H1 (cell line): ENCODE measurements around the gene NKAPD1. TPM values are rescaled to one million over a fixed set of nuclear protein-coding genes. Genes with fewer than 3 reads are reported as not detected.

Experiments
- CTCF ChIA-PET: fragments of 300-600 bp; sonication (Branson Sonifier 250); formaldehyde crosslinking; loops from one replicate; lab custom pipeline; 2021; ENCODE audit not compliant: partially characterized antibody; lab: Charles Lee
- POLR2A ChIA-PET: fragments of 300-600 bp; sonication (Branson Sonifier 250); formaldehyde crosslinking; loops from one replicate; lab custom pipeline; 2021; ENCODE audit warnings: inconsistent platforms; ENCODE audit not compliant: partially characterized antibody; lab: Charles Lee
- DNase-seq, 2 experiments: peaks; one replicate each; pipeline versions ENCODE4 v3.0.0 to v3.0.0-alpha.2; 2010 to 2022; ENCODE audit warnings: low spot score in 2 of 2, low read depth in 1 of 2, mixed read lengths in 1 of 2
- FAIRE-seq: peaks from 2 replicates; lab custom pipeline; 2011; peaks lifted over from hg19 to GRCh38; lab: Jason Lieb, UNC
- H2AFZ ChIP-seq: 2 replicates; pipeline ENCODE4 v1.8.1; 2012; ENCODE audit warnings: low read length, inconsistent platforms
- H2AK5ac ChIP-seq: 2 replicates; pipeline ENCODE4 v1.6.1; 2013; ENCODE audit warnings: low read depth, low read length
- H2BK120ac ChIP-seq: replicated peaks from 2 replicates; pipeline ENCODE3; 2013; ENCODE audit warnings: low read depth, low read length, inconsistent platforms
- H2BK12ac ChIP-seq: 2 replicates; pipeline ENCODE4 v1.6.1; 2013; ENCODE audit warnings: low read depth, low read length
- H2BK15ac ChIP-seq: 2 replicates; pipeline ENCODE4 v1.6.1; 2013; ENCODE audit warnings: low read length
- H2BK20ac ChIP-seq: 2 replicates; pipeline ENCODE4 v1.6.1; 2013; ENCODE audit warnings: low read length
- H2BK5ac ChIP-seq: 2 replicates; pipeline ENCODE4 v1.6.1; 2013; ENCODE audit warnings: low read depth, low read length
- H3K14ac ChIP-seq: 2 replicates; pipeline ENCODE4 v1.6.1; 2013; ENCODE audit warnings: inconsistent platforms; ENCODE audit not compliant: insufficient read length
- H3K18ac ChIP-seq: 2 replicates; pipeline ENCODE4 v1.6.1; 2013; ENCODE audit warnings: low read length; ENCODE audit errors: extremely low read depth
- H3K23ac ChIP-seq: 2 replicates; pipeline ENCODE4 v1.6.1; 2013; ENCODE audit warnings: inconsistent platforms; ENCODE audit not compliant: insufficient read length
- H3K23me2 ChIP-seq: 2 replicates; pipeline ENCODE4 v1.6.1; 2013; ENCODE audit warnings: low read depth, low read length
- H3K27ac ChIP-seq: 2 replicates; pipeline ENCODE4 v1.6.1; 2011; ENCODE audit warnings: low read depth, low read length, inconsistent platforms
- H3K27me3 ChIP-seq, 4 experiments: replicated peaks in 1 of 4; 1 replicate in 1 of 4; 2 replicates in 3 of 4; pipeline versions ENCODE4 v1.6.1 to v1.8.1; 2011 to 2013; ENCODE audit warnings: low read length in 3 of 4, mild to moderate bottlenecking in 3 of 4, inconsistent platforms in 2 of 4, mixed read lengths in 2 of 4, moderate library complexity in 1 of 4; ENCODE audit not compliant: control insufficient read depth in 3 of 4, insufficient read depth in 3 of 4; ENCODE audit errors: extremely low read depth in 1 of 4
- H3K36me3 ChIP-seq, 4 experiments: 2 replicates each; pipeline versions ENCODE4 v1.6.1 to v1.8.1; 2011 to 2013; ENCODE audit warnings: mild to moderate bottlenecking in 4 of 4, low read length in 3 of 4, moderate library complexity in 2 of 4, control low read depth in 1 of 4, inconsistent platforms in 1 of 4; ENCODE audit not compliant: insufficient read depth in 4 of 4, control insufficient read depth in 2 of 4
- H3K4ac ChIP-seq: replicated peaks from 2 replicates; pipeline ENCODE3; 2013; ENCODE audit warnings: low read length, low read depth, mixed read lengths, inconsistent platforms; ENCODE audit not compliant: insufficient read length
- H3K4me1 ChIP-seq, 4 experiments: replicated peaks in 1 of 4; 1 replicate in 1 of 4; 2 replicates in 3 of 4; pipeline versions ENCODE4 v1.6.1 to v1.8.1; 2011 to 2013; ENCODE audit warnings: low read length in 3 of 4, inconsistent platforms in 2 of 4, mixed read lengths in 1 of 4; ENCODE audit not compliant: insufficient read depth in 4 of 4, control insufficient read depth in 3 of 4
- H3K4me2 ChIP-seq, 2 experiments: 2 replicates each; pipeline versions ENCODE4 v1.6.1 to v1.8.1; 2011 to 2013; ENCODE audit warnings: low read depth in 2 of 2, low read length in 2 of 2, control low read depth in 1 of 2, inconsistent platforms in 1 of 2, mild to moderate bottlenecking in 1 of 2; ENCODE audit not compliant: insufficient read depth in 1 of 2
- H3K4me3 ChIP-seq, 4 experiments: fragments of 200-600, 300-600 bp in 1 of 4; sonication (generic), shearing (Covaris generic), sonication (Bioruptor Twin) in 1 of 4; 2 replicates each; pipeline versions ENCODE4 v1.5.1 to v1.8.1; 2011 to 2016; ENCODE audit warnings: low read length in 4 of 4, low read depth in 3 of 4, control low read depth in 2 of 4, inconsistent platforms in 2 of 4, mild to moderate bottlenecking in 2 of 4, mixed read lengths in 1 of 4, moderate library complexity in 1 of 4; ENCODE audit not compliant: insufficient read depth in 2 of 4; ENCODE audit errors: extremely low read depth in 1 of 4
- H3K56ac ChIP-seq: replicated peaks from 2 replicates; pipeline ENCODE3; 2013; ENCODE audit warnings: low read depth, mild to moderate bottlenecking, mixed read lengths, low read length, inconsistent platforms; ENCODE audit not compliant: insufficient read length
- H3K79me1 ChIP-seq: 2 replicates; pipeline ENCODE4 v1.6.1; 2013; ENCODE audit warnings: low read depth, low read length, control low read depth
- H3K79me2 ChIP-seq, 2 experiments: 2 replicates each; pipeline versions ENCODE4 v1.6.1 to v1.8.1; 2012 to 2013; ENCODE audit warnings: low read length in 2 of 2, mild to moderate bottlenecking in 2 of 2, inconsistent platforms in 1 of 2; ENCODE audit not compliant: insufficient read depth in 2 of 2, control insufficient read depth in 1 of 2
- H3K9ac ChIP-seq, 4 experiments: replicated peaks in 1 of 4; 1 replicate in 1 of 4; 2 replicates in 3 of 4; pipeline versions ENCODE4 v1.6.1 to v1.8.1; 2011 to 2013; ENCODE audit warnings: low read depth in 3 of 4, low read length in 3 of 4, control low read depth in 2 of 4, mild to moderate bottlenecking in 2 of 4, moderate library complexity in 2 of 4, inconsistent platforms in 1 of 4; ENCODE audit errors: extremely low read depth in 1 of 4
- H3K9me3 ChIP-seq, 2 experiments: 2 replicates each; pipeline versions ENCODE4 v1.6.1 to v1.8.1; 2012 to 2013; ENCODE audit warnings: mild to moderate bottlenecking in 2 of 2, moderate library complexity in 2 of 2, control low read depth in 1 of 2, inconsistent platforms in 1 of 2, low read depth in 1 of 2, low read length in 1 of 2, mixed read lengths in 1 of 2; ENCODE audit not compliant: insufficient read depth in 2 of 2
- H4K20me1 ChIP-seq, 2 experiments: replicated peaks in 1 of 2; 2 replicates each; pipeline versions ENCODE3 to v1.8.1; 2011 to 2013; ENCODE audit warnings: inconsistent platforms in 2 of 2, low read length in 2 of 2, mild to moderate bottlenecking in 1 of 2; ENCODE audit not compliant: insufficient read depth in 2 of 2, control insufficient read depth in 1 of 2
- H4K5ac ChIP-seq: 2 replicates; pipeline ENCODE4 v1.6.1; 2013; ENCODE audit warnings: low read length, low read depth, mixed read lengths, inconsistent platforms; ENCODE audit not compliant: insufficient read length
- H4K8ac ChIP-seq: 2 replicates; pipeline ENCODE4 v1.8.0; 2013; ENCODE audit warnings: mild to moderate bottlenecking, moderate library complexity, low read length, inconsistent platforms; ENCODE audit not compliant: insufficient read depth; ENCODE audit errors: extremely low read depth
- H4K91ac ChIP-seq: replicated peaks from 2 replicates; pipeline ENCODE3; 2013; ENCODE audit warnings: low read length, mixed read lengths, inconsistent platforms; ENCODE audit not compliant: insufficient read length
- POLR2A ChIP-seq, 2 experiments: IDR thresholded peaks; 1 replicate in 1 of 2; 2 replicates in 1 of 2; pipeline ENCODE4 v1.6.1; 2011; ENCODE audit warnings: low read depth in 2 of 2, low read length in 2 of 2, mild to moderate bottlenecking in 2 of 2; ENCODE audit errors: control extremely low read depth in 1 of 2
- RFX5 ChIP-seq: IDR thresholded peaks from 2 replicates; pipeline ENCODE4 v1.6.1; 2011; ENCODE audit warnings: low read depth, low read length, improper control_type of control experiment, borderline replicate concordance
- TAF1 ChIP-seq: IDR thresholded peaks from 2 replicates; pipeline ENCODE4 v1.6.1; 2011; ENCODE audit warnings: mild to moderate bottlenecking, low read depth, low read length
- WGBS, 2 experiments: shearing (Covaris generic) in 1 of 2; methylation state at CpG; one replicate each; pipeline versions ENCODE4 v1.1.6 to v1.1.7; 2013 to 2015; ENCODE audit warnings: low lambda C conversion rate in 2 of 2, mixed read lengths in 2 of 2, inconsistent platforms in 1 of 2, low coverage in 1 of 2, missing lambda C conversion rate in 1 of 2; ENCODE audit not compliant: insufficient replicate concordance in 2 of 2, insufficient coverage in 1 of 2, insufficient read length in 1 of 2; ENCODE audit errors: extremely low coverage in 1 of 2, missing lambda C conversion rate in 1 of 2; 5-methylcytosine and 5-hydroxymethylcytosine counted together
- polyA plus RNA-seq, 7 experiments: library from polyadenylated mRNA; depleted of rRNA in 3 of 7; stranded (reverse) in 5 of 7; unstranded in 2 of 7; fragments of >200 nt in 5 of 7; fragments of 200-250 nt in 2 of 7; gene quantifications; 1 replicate in 5 of 7; 2 replicates in 1 of 7; 4 replicates in 1 of 7; pipeline versions ENCODE4 v1.2.1 to v1.2.3, GENCODE V29; 2011 to 2013; ENCODE audit warnings: missing spikeins in 2 of 7, mixed read lengths in 2 of 7
- total RNA-seq: library from RNA; stranded (reverse); fragmentation: NEBNext Ultra II Directional; extraction: Animal tissue kit (Norgen Biotek cat#: 25700); gene quantifications from 2 replicates; pipeline ENCODE4 v1.2.1, GENCODE V29; 2021

Gene NKAPD1
- total and polyA plus RNA-seq, 2 of the 8 experiments (the other 6 are each of a cell fraction or from before 2014, with no cell fraction given), result 6.7 to 16.7 TPM

DNA sequence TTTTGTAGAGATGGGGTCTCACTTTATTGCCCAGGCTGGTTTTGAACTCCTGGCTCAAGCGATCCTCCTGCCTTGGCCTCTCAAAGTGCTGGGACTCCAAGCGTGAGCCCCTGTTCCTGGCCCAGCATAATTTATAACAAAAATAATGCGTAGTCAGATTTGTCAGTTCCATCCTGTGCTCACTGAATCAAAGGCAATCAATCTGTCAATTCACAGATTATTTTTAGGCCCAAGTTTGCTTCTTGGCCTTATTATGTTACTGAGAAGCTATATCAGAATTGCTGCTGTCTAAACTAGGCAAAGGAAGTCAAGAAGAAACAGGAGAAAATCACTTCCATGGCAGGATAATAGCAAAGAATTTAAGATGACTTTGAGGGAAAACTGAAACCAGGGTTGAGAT lies 40.2 kb upstream of the NKAPD1 start:
- Histone ChIP-seq H3K27me3 (no peaks in the 10 kb centered on the region), H2BK5ac (no peak overlapping the region), H3K56ac (no peak overlapping the region), H2AK5ac (no peak overlapping the region), H3K27ac (no peak overlapping the region), H4K20me1 (peaks cover 0 to 3% of the 10 kb centered on the region in 2 experiments), H3K18ac (no peak overlapping the region), H3K4me1 (no peaks in the 10 kb centered on the region), H3K23ac (no peak overlapping the region), H3K9me3 (no peaks in the 10 kb centered on the region), H3K79me2 (no peaks in the 10 kb centered on the region), H2AFZ (no peak overlapping the region), H4K91ac (no peak overlapping the region), H2BK15ac (no peak overlapping the region), H3K79me1 (no peaks in the 10 kb centered on the region), H2BK12ac (no peak overlapping the region), H3K9ac (no peak overlapping the region), H2BK120ac (no peak overlapping the region), H3K14ac (no peak overlapping the region), H3K23me2 (no peaks in the 10 kb centered on the region), H4K5ac (no peak overlapping the region), H3K4me2 (no peak overlapping the region), H3K36me3 (peaks cover 15 to 72% (median 50%) of the 10 kb centered on the region in 4 experiments), H2BK20ac (no peak overlapping the region), H3K4me3 (no peak overlapping the region), H3K4ac (no peak overlapping the region), H4K8ac (no peak overlapping the region)
- CTCF ChIA-PET, result no interaction called here
- TF ChIP-seq RFX5 (no peak), POLR2A (IDR thresholded peaks at IDR 0.05; ENCODE audit: control extremely low read depth in 1 of 2, low read depth in 2 of 2, low read length in 2 of 2) (no peak), TAF1 (no peak)
- FAIRE-seq (no peak), DNase-seq (no peak)
- POLR2A ChIA-PET, result interaction anchor here (0.8 kb wide), 1 partner anchor 9 kb away, joined by 3 read pairs; no protein-coding TSS in a partner anchor
- 90% methylated on average over 3 of the region's 3 CpGs; no CpG with 5 or more reads in 1 of the 2 experiments for WGBS, 2 experiments
